Posterior vena cava (tissue), 2 donors: ENCODE measurements around the gene DMRTA1. TPM values are rescaled to one million over a fixed set of nuclear protein-coding genes. Genes with fewer than 3 reads are reported as not detected.
"Not testable (repeated sequence)": the region's sequence is repeated elsewhere in the genome, so short reads cannot be mapped to it uniquely, and the experiment has no call there.

Experiments
- DNase-seq: peaks from one replicate; pipeline ENCODE4 v3.0.0-alpha.2; 2020; ENCODE audit warnings: low spot score
- intact Hi-C, 2 donors: fragments of 100-400 bp; cut with DNase I; formaldehyde crosslinking; loops; one replicate each; pipeline versions ENCODE4 v1.14.1 to v1.14.2; 2022 to 2023
- long read RNA-seq, 2 donors: library from polyadenylated mRNA; unstranded; transcript quantifications; one replicate each; pipeline ENCODE4 v2.0.0, GENCODE V29; 2020 to 2021
- total RNA-seq, 2 donors: library from RNA; stranded (reverse); fragmentation: NEBNext Ultra II Directional; extraction: Animal tissue kit (Norgen Biotek cat#: 25700); gene quantifications; one replicate each; pipeline ENCODE4 v1.2.1, GENCODE V29; 2021
- donor health status: DM: yes; HTN: yes; CAD: no.
- donor health status: DM: yes; HTN: yes; CAD: no.

DMRTA1 gene
- total RNA-seq, result under 1 TPM; 0.09 to 0.24 TPM
- long read RNA-seq, donor 1, result 0 reads
- long read RNA-seq, donor 2, full-length matches to known transcripts, result 1 of 1 reads
- long read RNA-seq, donor 2, partial matches to known transcripts, result 0 of 1 reads
- long read RNA-seq, donor 2, other reads (novel, unspliced or antisense), result 0 of 1 reads

- DNase-seq, result peak; percentile 92
- intact Hi-C loops, result no loop called here
These were observed at the start of gene DMRTA1 for GRCh38 chr9:22446589-22446949. Gene DMRTA1 (plus strand): TSS chr9:22446824. CDS start chr9:22447066, 242 bp downstream.

GRCh38 chr9:22401671-22402070 lies 45.0 kb upstream of the DMRTA1 start:
- no peak for DNase-seq
- intact Hi-C loops, result no loop called here

- DNase-seq, result no peak
- intact Hi-C loops, result no loop called here
These were observed 40.6 kb upstream of the DMRTA1 start for GRCh38 chr9:22405869-22406659.

- no peak for DNase-seq
- intact Hi-C loops, result no loop called here
These were observed 32.7 kb upstream of the DMRTA1 start for GRCh38 chr9:22413884-22414283.

GRCh38 chr9:22415941-22416691 lies 30.5 kb upstream of the DMRTA1 start:
- intact Hi-C loops, result no loop called here
- no peak for DNase-seq

- intact Hi-C loops, result no loop called here
These were observed 29.9 kb upstream of the DMRTA1 start for GRCh38 chr9:22416692-22417060.

GRCh38 chr9:22423566-22423965 lies 23.1 kb upstream of the DMRTA1 start:
- DNase-seq, result no peak
- intact Hi-C loops, result no loop called here

More at GRCh38 chr9:22416692-22417060, 29.9 kb upstream of the DMRTA1 start:
- no peak for DNase-seq

- intact Hi-C loops, result no loop called here
- DNase-seq, result no peak
These were observed 22.0 kb upstream of the DMRTA1 start for GRCh38 chr9:22424616-22425015.

- DNase-seq, result no peak
- intact Hi-C loops, result no loop called here
These were observed 21.1 kb upstream of the DMRTA1 start for GRCh38 chr9:22425551-22425950.

- intact Hi-C loops, result no loop called here
These were observed 19.3 kb upstream of the DMRTA1 start for GRCh38 chr9:22427226-22427880.

GRCh38 chr9:22433691-22434090 lies 12.9 kb upstream of the DMRTA1 start:
- no peak for DNase-seq
- intact Hi-C loops, result no loop called here

More at GRCh38 chr9:22427226-22427880, 19.3 kb upstream of the DMRTA1 start:
- DNase-seq, result no peak

- intact Hi-C loops, DNase-seq: not testable (repeated sequence)
These were observed 11.4 kb upstream of the DMRTA1 start for GRCh38 chr9:22435252-22435651.

- DNase-seq, intact Hi-C loops: not testable (repeated sequence)
These were observed 9.1 kb upstream of the DMRTA1 start for GRCh38 chr9:22437461-22438067.

GRCh38 chr9:22440841-22441240 lies 5.8 kb upstream of the DMRTA1 start:
- DNase-seq, result no peak
- intact Hi-C loops, result no loop called here

- DNase-seq, result peak; percentile 80
- intact Hi-C loops, result loop anchor here in 1 of 2 donors (1.0 kb wide), 1 partner anchor 22 kb away; no protein-coding TSS in a partner anchor
These were observed 460 bp downstream of the DMRTA1 start for GRCh38 chr9:22446950-22447617.

- DNase-seq, result no peak
- intact Hi-C loops, result loop anchor here in 1 of 2 donors (1.0 kb wide), 1 partner anchor 22 kb away; no protein-coding TSS in a partner anchor
These were observed 1.1 kb downstream of the DMRTA1 start for GRCh38 chr9:22447618-22448305.

- intact Hi-C loops, result no loop called here
- no peak for DNase-seq
These were observed 3.1 kb downstream of the DMRTA1 start for GRCh38 chr9:22449719-22450118.

- intact Hi-C loops, result no loop called here
- DNase-seq, result peak; percentile 79
These were observed 5.9 kb downstream of the DMRTA1 start for GRCh38 chr9:22452415-22453010.
